Measurements from ENCODE around the gene HIVEP3. TPM values are rescaled to one million over a fixed set of nuclear protein-coding genes. Genes with fewer than 3 reads are reported as not detected.

The HIVEP3 gene
- total RNA-seq, 1 donor from 2014 or later: 5.8 TPM

DNA sequence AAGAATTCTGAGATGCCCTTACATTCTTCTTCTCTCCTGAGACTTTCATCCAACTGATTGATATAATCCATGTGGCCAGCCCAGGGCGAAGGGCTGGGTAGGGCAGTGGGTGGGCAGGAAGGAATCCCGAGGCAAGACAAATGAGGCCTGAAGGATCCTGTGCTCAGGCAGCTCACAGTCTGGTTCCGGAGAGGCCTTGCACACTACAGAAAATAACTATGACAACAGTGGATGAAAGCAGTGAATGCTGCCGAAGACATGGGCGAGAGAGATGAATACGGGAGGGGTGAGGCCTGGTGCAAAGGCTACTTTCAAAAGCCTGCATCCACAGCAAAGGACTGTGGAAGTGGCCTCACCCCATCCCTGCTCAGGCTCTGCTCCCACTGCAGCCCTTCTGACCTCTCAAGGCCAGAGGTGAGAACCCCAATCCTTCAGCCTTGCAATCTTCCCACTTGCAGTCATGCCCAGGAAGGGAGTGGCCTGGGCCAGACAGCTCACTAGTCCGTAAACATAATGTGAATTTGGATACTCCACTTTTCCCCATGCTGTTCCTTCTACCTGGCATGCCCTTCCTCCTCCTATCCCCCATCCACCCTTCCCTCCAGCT is 250.6 kb downstream of the HIVEP3 start:
- Histone ChIP-seq H3K4me3 (ENCODE audit: low read depth, low read length) (no peak overlapping the region), H3K27me3 (ENCODE audit: control insufficient read depth, insufficient read depth, low read length) (no peaks in the 10 kb centered on the region), H3K36me3 (ENCODE audit: control insufficient read depth, insufficient read depth, low read length) (no peaks in the 10 kb centered on the region)
- no peak for TF ChIP-seq CTCF (IDR thresholded peaks at IDR 0.05; ENCODE audit: insufficient read depth, low read length, poor library complexity, severe bottlenecking)
- no peak for DNase-seq (ENCODE audit: low read depth)

DNA sequence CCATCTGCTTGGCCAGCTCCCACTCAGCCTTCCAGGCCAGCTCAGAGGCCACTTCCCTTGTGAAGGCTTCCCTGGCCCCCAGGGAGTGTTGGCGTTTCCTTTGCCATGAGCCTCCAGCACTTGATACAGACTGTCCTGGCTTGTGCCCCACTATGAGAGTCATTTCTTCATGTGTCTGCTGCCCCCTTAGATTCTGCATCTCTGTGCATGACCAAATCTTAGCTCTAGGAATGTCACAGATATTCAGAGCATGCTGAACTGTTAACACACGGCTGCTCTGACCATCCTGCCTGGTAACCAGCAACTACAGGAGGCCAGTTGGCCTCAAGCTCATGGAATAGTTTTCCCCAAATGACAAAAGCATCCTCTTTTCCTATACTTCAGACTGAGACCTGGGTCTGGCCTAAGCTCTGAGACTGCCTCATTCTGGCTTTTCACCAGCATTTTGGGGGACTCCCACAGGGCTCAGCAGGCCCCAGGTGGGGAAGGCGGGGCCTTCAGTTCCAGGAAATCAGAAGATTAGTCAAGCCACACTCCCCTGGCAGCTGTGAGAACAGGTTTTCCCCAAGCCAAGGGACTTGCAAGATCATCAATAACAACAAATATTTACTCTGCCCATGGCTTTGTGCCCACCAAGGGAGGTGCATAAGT is 251.6 kb downstream of the HIVEP3 start:
- Histone ChIP-seq H3K36me3 (ENCODE audit: control insufficient read depth, insufficient read depth, low read length) (no peaks in the 10 kb centered on the region), H3K4me3 (ENCODE audit: low read depth, low read length) (no peak overlapping the region), H3K27me3 (ENCODE audit: control insufficient read depth, insufficient read depth, low read length) (no peaks in the 10 kb centered on the region)
- TF ChIP-seq CTCF (IDR thresholded peaks at IDR 0.05; ENCODE audit: insufficient read depth, low read length, poor library complexity, severe bottlenecking): no peak
- DNase-seq (ENCODE audit: low read depth): no peak

DNA sequence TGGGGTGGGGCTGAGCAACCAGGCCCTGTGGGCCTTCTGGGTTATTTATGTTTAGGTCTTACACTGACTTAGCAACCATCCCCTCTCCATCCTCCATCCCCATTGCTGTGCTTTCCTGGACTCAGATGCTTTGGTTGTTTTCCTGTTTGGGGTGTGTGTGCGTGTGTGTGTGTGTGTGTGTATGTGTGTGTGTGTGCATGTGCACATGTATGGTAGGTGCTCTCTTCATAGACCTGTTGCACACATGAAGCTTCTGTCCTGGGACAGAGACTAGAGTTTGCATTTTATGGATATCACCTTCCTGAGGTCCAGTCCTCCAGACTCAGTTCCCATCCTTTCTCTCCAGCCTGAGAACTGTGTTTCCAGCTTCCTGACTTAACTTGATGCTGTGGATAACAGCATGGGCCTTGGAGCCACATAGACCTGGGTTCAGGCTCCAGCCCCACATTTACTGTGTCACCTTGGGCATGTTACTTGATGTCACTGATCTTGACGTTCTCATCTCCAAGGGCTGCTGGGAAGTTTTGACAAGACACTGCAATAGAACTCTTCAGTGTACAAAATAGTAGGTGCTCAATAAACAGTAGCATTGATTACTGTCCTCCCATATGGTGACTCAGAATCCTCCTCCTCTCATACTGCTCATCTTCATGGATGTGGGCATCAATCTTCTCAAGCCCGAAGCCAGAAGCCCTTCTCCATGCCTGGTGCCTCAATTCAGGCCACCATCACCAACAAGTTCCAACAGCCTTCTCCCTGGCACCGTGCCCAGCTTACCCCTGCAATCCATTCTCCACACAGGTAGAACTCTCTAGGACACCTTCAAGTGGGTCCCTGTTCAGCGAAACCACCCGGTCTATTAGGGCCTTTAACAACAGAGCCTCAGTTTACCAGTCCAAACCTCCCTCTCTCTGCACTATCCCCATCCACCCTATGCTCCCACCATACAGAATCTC is 252.5 kb downstream of the HIVEP3 start:
- no peak for DNase-seq (ENCODE audit: low read depth)
- no peak overlapping the region for H3K4me3 ChIP-seq (ENCODE audit: low read depth, low read length)
- H3K27me3 ChIP-seq (ENCODE audit: control insufficient read depth, insufficient read depth, low read length): no peaks in the 10 kb centered on the region
- TF ChIP-seq CTCF (IDR thresholded peaks at IDR 0.05; ENCODE audit: insufficient read depth, low read length, poor library complexity, severe bottlenecking): no peak
- H3K36me3 ChIP-seq (ENCODE audit: control insufficient read depth, insufficient read depth, low read length): no peaks in the 10 kb centered on the region

DNA sequence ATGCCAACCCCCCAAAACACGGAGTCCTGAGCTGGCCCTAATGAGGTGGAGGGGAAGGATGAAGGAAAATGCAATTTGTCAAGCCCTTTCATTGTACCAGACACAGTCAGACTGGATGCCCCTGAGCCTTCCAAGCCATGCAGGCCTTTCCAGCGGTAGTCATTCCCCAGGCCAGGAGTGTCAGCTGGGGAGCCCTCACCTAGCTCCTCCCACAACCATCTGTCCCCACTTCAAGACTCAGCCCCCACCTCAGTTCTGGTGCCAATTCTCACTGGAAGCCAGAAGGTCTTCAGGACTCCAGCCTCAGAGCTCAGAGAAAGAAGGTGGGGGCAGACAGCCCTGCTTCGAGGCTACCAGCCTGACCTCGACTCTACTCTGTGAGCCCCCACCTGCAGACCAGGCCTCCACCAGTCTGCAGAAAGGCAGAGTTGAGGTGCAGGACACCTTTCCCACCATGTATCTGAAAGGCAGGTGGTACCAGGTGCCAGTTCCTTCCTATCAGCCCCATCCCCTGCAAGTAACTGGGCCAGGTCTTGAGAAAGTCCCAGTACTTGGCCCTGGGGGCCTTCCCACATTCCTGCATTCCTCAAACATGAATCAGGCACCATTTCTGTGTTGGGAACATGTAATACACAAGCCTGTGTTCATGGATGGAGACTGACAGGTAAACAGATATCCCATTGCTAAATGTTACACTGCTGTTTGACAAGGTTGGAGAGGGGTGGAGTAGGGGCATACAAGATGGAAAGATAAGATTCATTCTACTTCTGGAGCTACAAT is 253.7 kb downstream of the HIVEP3 start:
- no peak overlapping the region for H3K4me3 ChIP-seq (ENCODE audit: low read depth, low read length)
- H3K36me3 ChIP-seq (ENCODE audit: control insufficient read depth, insufficient read depth, low read length): no peaks in the 10 kb centered on the region
- peak; percentile 77 for DNase-seq (ENCODE audit: low read depth)
- no peak for TF ChIP-seq CTCF (IDR thresholded peaks at IDR 0.05; ENCODE audit: insufficient read depth, low read length, poor library complexity, severe bottlenecking)
- no peaks in the 10 kb centered on the region for H3K27me3 ChIP-seq (ENCODE audit: control insufficient read depth, insufficient read depth, low read length)

GRCh38 chr1:41663671-41664400 is 254.9 kb downstream of the HIVEP3 start:
- no peak for TF ChIP-seq CTCF (IDR thresholded peaks at IDR 0.05; ENCODE audit: insufficient read depth, low read length, poor library complexity, severe bottlenecking)
- no peak for DNase-seq (ENCODE audit: low read depth)
- Histone ChIP-seq H3K36me3 (ENCODE audit: control insufficient read depth, insufficient read depth, low read length) (no peaks in the 10 kb centered on the region), H3K27me3 (ENCODE audit: control insufficient read depth, insufficient read depth, low read length) (no peaks in the 10 kb centered on the region), H3K4me3 (ENCODE audit: low read depth, low read length) (no peak overlapping the region)
